ENCODE data around the gene FAM170A. TPM values are rescaled to one million over a fixed set of nuclear protein-coding genes. Genes with fewer than 3 reads are reported as not detected.

FAM170A gene
- total RNA-seq, 5 donors from 2014 or later (not counting 1 experiment from before 2014, with no cell fraction given) = 0.32 TPM; not detected in 4

DNA sequence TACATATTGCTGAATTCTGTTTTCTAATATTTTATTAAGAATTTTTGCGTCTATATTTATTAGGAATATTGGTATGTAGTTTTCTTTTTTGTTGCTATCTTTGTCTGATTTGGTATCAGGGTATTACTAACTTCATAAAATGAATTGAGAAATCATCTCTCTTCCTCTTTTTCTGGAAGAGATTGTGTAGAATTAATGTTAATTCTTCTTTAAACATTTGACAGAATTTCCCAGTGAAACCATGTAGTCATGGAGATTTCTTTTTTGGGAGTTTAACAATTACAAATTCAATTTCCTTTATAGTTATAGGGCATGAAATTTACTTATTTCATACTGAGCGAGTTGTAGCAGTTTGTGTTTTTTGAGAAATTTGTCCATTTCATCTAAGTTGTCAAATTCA, 3.3 kb upstream of the FAM170A start:
- no peaks in the 10 kb centered on the region for H3K36me3 Mint-ChIP-seq
- Histone ChIP-seq H3K4me3 (ENCODE audit: control insufficient read depth in 1 of 2, extremely low read depth in 1 of 2, low read length in 1 of 2) (no peak overlapping the region), H3K4me1 (ENCODE audit: control insufficient read depth in 1 of 2, extremely low read depth in 1 of 2, insufficient read depth in 2 of 2, low read length in 2 of 2) (no peaks in the 10 kb centered on the region), H3K27me3 (replicated peaks in 1 of 2; ENCODE audit: control insufficient read depth in 2 of 2, extremely low read depth in 1 of 2, insufficient read depth in 2 of 2, low read length in 1 of 2) (peaks cover 0 to 5% of the 10 kb centered on the region in 2 experiments), H3K27ac (ENCODE audit: low read length) (no peak overlapping the region), H3K9me3 (no peaks in the 10 kb centered on the region), H3K36me3 (ENCODE audit: control insufficient read depth in 2 of 2, extremely low read depth in 1 of 2, insufficient read depth in 1 of 2, low read length in 1 of 2) (no peaks in the 10 kb centered on the region)
- ChIA-PET POLR2A (no interaction called here), CTCF (no interaction called here)
- H3K27ac Mint-ChIP-seq = no peak overlapping the region
- peaks cover 5 to 18% (median 9%) of the 10 kb centered on the region in 3 donors for H3K9me3 Mint-ChIP-seq
- ATAC-seq (replicated peaks in 1 of 4) (no peak), DNase-seq (no peak)
- no peaks in the 10 kb centered on the region for H3K4me1 Mint-ChIP-seq
- no peak overlapping the region for H3K4me3 Mint-ChIP-seq
- peaks cover 4 to 13% of the 10 kb centered on the region in 2 donors for H3K27me3 Mint-ChIP-seq
- no CpG with 5 or more reads among the region's 2 CpGs for WGBS (ENCODE audit: insufficient coverage)

GRCh38 chr5:119630752-119631440, 1.5 kb downstream of the FAM170A start:
- peaks cover 0 to 13% of the 10 kb centered on the region in 2 donors for H3K27me3 Mint-ChIP-seq
- no peaks in the 10 kb centered on the region for H3K36me3 Mint-ChIP-seq
- H3K4me3 Mint-ChIP-seq = no peak overlapping the region
- H3K4me1 ChIP-seq (ENCODE audit: control insufficient read depth in 1 of 2, extremely low read depth in 1 of 2, insufficient read depth in 2 of 2, low read length in 2 of 2) = no peaks in the 10 kb centered on the region
- H3K27me3 ChIP-seq (replicated peaks in 1 of 2; ENCODE audit: control insufficient read depth in 2 of 2, extremely low read depth in 1 of 2, insufficient read depth in 2 of 2, low read length in 1 of 2) = peaks cover 0 to 5% of the 10 kb centered on the region in 2 experiments
- no peaks in the 10 kb centered on the region for H3K4me1 Mint-ChIP-seq
- POLR2A ChIA-PET = no interaction called here
- DNase-seq (no peak), ATAC-seq (replicated peaks in 1 of 4) (no peak)
- H3K9me3 ChIP-seq = no peaks in the 10 kb centered on the region
- CTCF ChIA-PET = no interaction called here
- no peaks in the 10 kb centered on the region for H3K36me3 ChIP-seq (ENCODE audit: control insufficient read depth in 2 of 2, extremely low read depth in 1 of 2, insufficient read depth in 1 of 2, low read length in 1 of 2)
- 74% methylated on average over 3 of the region's 9 CpGs for WGBS (ENCODE audit: insufficient coverage)
- H3K27ac Mint-ChIP-seq = no peak overlapping the region
- no peaks in the 10 kb centered on the region for H3K9me3 Mint-ChIP-seq
- no peak overlapping the region for H3K27ac ChIP-seq (ENCODE audit: low read length)
- no peak overlapping the region for H3K4me3 ChIP-seq (ENCODE audit: control insufficient read depth in 1 of 2, extremely low read depth in 1 of 2, low read length in 1 of 2)

DNA sequence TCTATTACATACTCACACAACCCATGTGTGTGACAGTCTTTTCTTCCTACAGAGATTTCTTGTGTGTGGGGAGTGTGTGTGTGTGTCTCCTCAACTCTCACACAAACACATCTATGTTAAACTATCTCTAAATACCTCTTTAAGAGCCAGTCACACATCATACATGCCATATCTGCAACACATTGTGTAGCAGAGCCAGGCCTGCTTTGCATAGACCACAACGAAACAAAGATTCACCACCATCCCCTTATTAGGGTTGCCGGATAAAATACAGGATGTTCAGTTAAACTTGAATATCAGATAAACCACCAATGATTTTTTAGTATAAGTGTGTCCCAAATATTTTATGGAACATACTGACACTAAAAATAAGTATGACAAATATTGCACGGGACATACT, 2.3 kb downstream of the FAM170A start:
- Mint-ChIP-seq H3K9me3 (no peaks in the 10 kb centered on the region), H3K4me1 (no peaks in the 10 kb centered on the region), H3K27ac (no peak overlapping the region), H3K4me3 (no peak overlapping the region), H3K36me3 (no peaks in the 10 kb centered on the region), H3K27me3 (peaks cover 0 to 11% of the 10 kb centered on the region in 2 donors)
- ATAC-seq (replicated peaks in 1 of 4) (no peak), DNase-seq (no peak)
- CTCF ChIA-PET = no interaction called here
- Histone ChIP-seq H3K4me1 (ENCODE audit: control insufficient read depth in 1 of 2, extremely low read depth in 1 of 2, insufficient read depth in 2 of 2, low read length in 2 of 2) (no peaks in the 10 kb centered on the region), H3K9me3 (no peaks in the 10 kb centered on the region), H3K4me3 (ENCODE audit: control insufficient read depth in 1 of 2, extremely low read depth in 1 of 2, low read length in 1 of 2) (no peak overlapping the region), H3K27me3 (replicated peaks in 1 of 2; ENCODE audit: control insufficient read depth in 2 of 2, extremely low read depth in 1 of 2, insufficient read depth in 2 of 2, low read length in 1 of 2) (peaks cover 0 to 5% of the 10 kb centered on the region in 2 experiments), H3K27ac (ENCODE audit: low read length) (no peak overlapping the region), H3K36me3 (ENCODE audit: control insufficient read depth in 2 of 2, extremely low read depth in 1 of 2, insufficient read depth in 1 of 2, low read length in 1 of 2) (no peaks in the 10 kb centered on the region)
- WGBS (ENCODE audit: insufficient coverage) = no CpG with 5 or more reads among the region's 3 CpGs
- POLR2A ChIA-PET = no interaction called here

- Histone ChIP-seq H3K36me3 (ENCODE audit: control insufficient read depth in 2 of 2, extremely low read depth in 1 of 2, insufficient read depth in 1 of 2, low read length in 1 of 2) (no peaks in the 10 kb centered on the region), H3K27me3 (replicated peaks in 1 of 2; ENCODE audit: control insufficient read depth in 2 of 2, extremely low read depth in 1 of 2, insufficient read depth in 2 of 2, low read length in 1 of 2) (no peaks in the 10 kb centered on the region), H3K27ac (ENCODE audit: low read length) (no peak overlapping the region), H3K4me1 (ENCODE audit: control insufficient read depth in 1 of 2, extremely low read depth in 1 of 2, insufficient read depth in 2 of 2, low read length in 2 of 2) (no peaks in the 10 kb centered on the region), H3K4me3 (ENCODE audit: control insufficient read depth in 1 of 2, extremely low read depth in 1 of 2, low read length in 1 of 2) (no peak overlapping the region), H3K9me3 (no peaks in the 10 kb centered on the region)
- no peak overlapping the region for H3K4me3 Mint-ChIP-seq
- H3K27ac Mint-ChIP-seq = no peak overlapping the region
- no peak for ATAC-seq (replicated peaks in 1 of 4)
- H3K36me3 Mint-ChIP-seq = no peaks in the 10 kb centered on the region
- peaks cover 5 to 14% of the 10 kb centered on the region in 2 donors for H3K27me3 Mint-ChIP-seq
- CTCF ChIA-PET = no interaction called here
- no peak for DNase-seq
- POLR2A ChIA-PET = interaction anchor here in 1 of 2 donors (0.7 kb wide), 1 partner anchor 431 kb away, joined by 22 read pairs; no protein-coding TSS in a partner anchor
- H3K9me3 Mint-ChIP-seq = no peaks in the 10 kb centered on the region
- no peaks in the 10 kb centered on the region for H3K4me1 Mint-ChIP-seq
Observed at GRCh38 chr5:119651486-119651885, 22.1 kb downstream of the FAM170A start.

DNA sequence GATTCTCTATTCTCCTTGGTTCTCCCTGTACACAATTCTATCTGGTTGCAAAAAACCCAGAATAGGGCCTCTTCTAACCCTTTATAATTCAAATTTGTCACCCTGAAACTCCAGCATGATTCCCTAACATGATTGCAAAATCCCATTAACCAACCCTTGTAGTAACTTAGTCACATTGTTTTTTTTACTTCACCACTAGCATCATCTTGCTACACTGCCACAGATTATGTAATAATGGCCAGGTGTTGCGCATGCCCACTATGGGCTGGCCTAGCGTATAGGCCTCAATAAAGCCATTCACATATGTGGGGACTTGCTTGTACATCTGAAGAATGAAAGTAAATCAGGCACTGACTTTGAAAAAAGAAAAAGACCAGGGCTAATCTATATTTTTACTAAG, 25.7 kb downstream of the FAM170A start:
- Mint-ChIP-seq H3K36me3 (no peaks in the 10 kb centered on the region), H3K9me3 (no peaks in the 10 kb centered on the region), H3K4me1 (no peaks in the 10 kb centered on the region), H3K27me3 (peaks cover 1 to 4% of the 10 kb centered on the region in 2 donors), H3K4me3 (no peak overlapping the region), H3K27ac (no peak overlapping the region)
- Histone ChIP-seq H3K4me1 (ENCODE audit: control insufficient read depth in 1 of 2, extremely low read depth in 1 of 2, insufficient read depth in 2 of 2, low read length in 2 of 2) (no peaks in the 10 kb centered on the region), H3K36me3 (ENCODE audit: control insufficient read depth in 2 of 2, extremely low read depth in 1 of 2, insufficient read depth in 1 of 2, low read length in 1 of 2) (no peaks in the 10 kb centered on the region), H3K9me3 (no peaks in the 10 kb centered on the region), H3K27ac (ENCODE audit: low read length) (no peak overlapping the region), H3K4me3 (ENCODE audit: control insufficient read depth in 1 of 2, extremely low read depth in 1 of 2, low read length in 1 of 2) (no peak overlapping the region), H3K27me3 (replicated peaks in 1 of 2; ENCODE audit: control insufficient read depth in 2 of 2, extremely low read depth in 1 of 2, insufficient read depth in 2 of 2, low read length in 1 of 2) (no peaks in the 10 kb centered on the region)
- ChIA-PET POLR2A (no interaction called here), CTCF (no interaction called here)
- DNase-seq = no peak
- no CpG with 5 or more reads among the region's 2 CpGs for whole genome bisulfite sequencing (ENCODE audit: insufficient coverage)
- ATAC-seq (replicated peaks in 1 of 4) = no peak

DNA sequence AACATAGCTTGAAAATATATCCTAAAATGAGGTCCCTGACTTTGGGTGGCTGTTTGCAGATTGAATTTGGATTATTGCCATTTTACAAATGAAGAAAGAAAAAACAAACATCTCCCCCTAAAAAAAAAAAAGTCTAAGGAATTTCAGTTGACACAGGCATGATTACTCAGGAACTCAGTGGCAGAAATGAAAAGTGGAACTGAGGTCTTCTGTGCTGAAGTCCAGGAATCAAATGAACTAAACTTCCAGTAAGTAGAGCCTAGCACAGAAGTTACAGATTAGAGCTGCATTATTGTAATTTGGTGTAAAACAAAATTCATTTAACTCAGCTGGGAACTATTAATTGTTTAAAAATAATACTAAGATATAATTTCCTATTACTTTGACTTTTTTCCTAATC, 26.7 kb downstream of the FAM170A start:
- peaks cover 0 to 1% of the 10 kb centered on the region in 2 donors for H3K27me3 Mint-ChIP-seq
- DNase-seq (no peak), ATAC-seq (replicated peaks in 1 of 4) (no peak)
- H3K9me3 Mint-ChIP-seq = no peaks in the 10 kb centered on the region
- H3K27ac Mint-ChIP-seq = no peak overlapping the region
- H3K36me3 Mint-ChIP-seq = no peaks in the 10 kb centered on the region
- Histone ChIP-seq H3K36me3 (ENCODE audit: control insufficient read depth in 2 of 2, extremely low read depth in 1 of 2, insufficient read depth in 1 of 2, low read length in 1 of 2) (no peaks in the 10 kb centered on the region), H3K27ac (ENCODE audit: low read length) (no peak overlapping the region), H3K4me3 (ENCODE audit: control insufficient read depth in 1 of 2, extremely low read depth in 1 of 2, low read length in 1 of 2) (no peak overlapping the region), H3K4me1 (ENCODE audit: control insufficient read depth in 1 of 2, extremely low read depth in 1 of 2, insufficient read depth in 2 of 2, low read length in 2 of 2) (no peaks in the 10 kb centered on the region), H3K9me3 (no peaks in the 10 kb centered on the region), H3K27me3 (replicated peaks in 1 of 2; ENCODE audit: control insufficient read depth in 2 of 2, extremely low read depth in 1 of 2, insufficient read depth in 2 of 2, low read length in 1 of 2) (no peaks in the 10 kb centered on the region)
- H3K4me3 Mint-ChIP-seq = no peak overlapping the region
- no peaks in the 10 kb centered on the region for H3K4me1 Mint-ChIP-seq
- CTCF ChIA-PET = no interaction called here
- POLR2A ChIA-PET = no interaction called here

DNA sequence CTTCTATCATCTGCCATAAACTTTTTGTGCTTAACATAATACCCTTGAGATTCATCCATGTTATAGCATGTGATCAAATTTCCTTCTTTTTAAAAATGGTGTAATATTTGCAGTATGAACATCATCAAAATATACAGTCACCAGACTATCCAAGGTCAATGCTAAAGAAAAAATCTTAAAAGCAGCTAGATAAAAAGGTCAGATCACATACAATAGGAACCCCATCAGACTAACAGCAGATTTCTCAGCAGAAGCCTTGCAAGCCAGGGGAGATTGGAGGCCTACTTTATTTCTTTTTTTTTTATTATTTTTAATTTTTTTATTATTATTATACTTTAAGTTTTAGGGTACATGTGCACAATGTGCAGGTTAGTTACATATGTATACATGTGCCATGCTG, 37.2 kb downstream of the FAM170A start:
- Mint-ChIP-seq H3K36me3 (no peaks in the 10 kb centered on the region), H3K4me1 (no peaks in the 10 kb centered on the region), H3K4me3 (no peak overlapping the region), H3K27ac (no peak overlapping the region), H3K27me3 (no peaks in the 10 kb centered on the region), H3K9me3 (peaks cover under 1 to 14% (median 7%) of the 10 kb centered on the region in 3 donors)
- Histone ChIP-seq H3K36me3 (ENCODE audit: control insufficient read depth in 2 of 2, extremely low read depth in 1 of 2, insufficient read depth in 1 of 2, low read length in 1 of 2) (no peaks in the 10 kb centered on the region), H3K4me3 (ENCODE audit: control insufficient read depth in 1 of 2, extremely low read depth in 1 of 2, low read length in 1 of 2) (no peak overlapping the region), H3K27ac (ENCODE audit: low read length) (no peak overlapping the region), H3K9me3 (no peaks in the 10 kb centered on the region), H3K27me3 (replicated peaks in 1 of 2; ENCODE audit: control insufficient read depth in 2 of 2, extremely low read depth in 1 of 2, insufficient read depth in 2 of 2, low read length in 1 of 2) (no peaks in the 10 kb centered on the region), H3K4me1 (ENCODE audit: control insufficient read depth in 1 of 2, extremely low read depth in 1 of 2, insufficient read depth in 2 of 2, low read length in 2 of 2) (no peaks in the 10 kb centered on the region)
- CTCF ChIA-PET = no interaction called here
- ATAC-seq (replicated peaks in 1 of 4) (no peak), DNase-seq (no peak)
- POLR2A ChIA-PET = no interaction called here
